ENCODE results near the gene GTSF1L. TPM values are rescaled to one million over a fixed set of nuclear protein-coding genes. Genes with fewer than 3 reads are reported as not detected.
A peak's percentile ranks its signal among the peaks of the same experiment; 100 is the strongest.

The GTSF1L gene
- total and polyA plus RNA-seq, 8 donors: not detected

DNA sequence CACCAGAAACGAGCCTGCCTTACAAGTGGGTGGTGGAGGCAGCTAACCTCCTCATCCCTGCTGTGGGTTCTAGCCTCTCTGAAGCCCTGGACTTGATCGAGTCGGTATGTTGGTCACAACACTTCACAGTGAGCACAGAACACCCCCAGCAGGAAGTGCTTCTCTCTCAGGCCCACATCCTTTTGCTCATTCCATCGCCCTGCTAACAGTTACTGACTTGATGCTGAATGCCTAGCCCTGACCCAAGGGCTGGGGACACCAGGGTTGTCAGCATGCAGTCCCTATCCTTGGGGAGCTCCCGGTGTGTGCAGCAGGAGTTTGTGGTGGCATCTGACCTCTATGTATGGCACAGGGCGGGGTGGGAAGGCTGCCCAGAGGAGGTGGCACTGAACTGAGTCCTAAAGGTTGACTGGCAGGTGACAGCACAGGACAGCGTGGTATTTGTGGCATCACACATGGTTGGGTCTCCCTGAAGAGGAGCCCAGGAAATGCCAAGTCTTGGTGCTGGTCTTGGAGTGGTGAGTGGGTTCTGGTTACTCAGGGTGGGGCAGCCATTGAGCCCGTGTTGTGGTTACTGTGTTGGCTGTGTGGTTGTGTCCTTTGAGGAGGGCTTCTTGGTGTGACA, 26.7 kb downstream of the GTSF1L start:
- H3K4me1 ChIP-seq: no peaks in the 10 kb centered on the region
- DNase-seq (peak in 1 of 4 donors; percentile 42), ATAC-seq (no peak)
- H3K27me3 ChIP-seq: no peaks in the 10 kb centered on the region
- H3K27ac ChIP-seq: no peak overlapping the region
- no peak for TF ChIP-seq CTCF (IDR thresholded peaks at IDR 0.05)
- intact Hi-C loops (cut with DNase I): no loop called here
- H3K9me3 ChIP-seq: no peaks in the 10 kb centered on the region
- H3K36me3 ChIP-seq: no peaks in the 10 kb centered on the region
- H3K4me3 ChIP-seq: no peak overlapping the region

GRCh38 chr20:43695571-43695970, 31.2 kb downstream of the GTSF1L start:
- intact Hi-C loops (cut with DNase I): no loop called here
- no peaks in the 10 kb centered on the region for H3K4me1 ChIP-seq
- no peak for ATAC-seq
- H3K36me3 ChIP-seq: no peaks in the 10 kb centered on the region
- no peaks in the 10 kb centered on the region for H3K27me3 ChIP-seq
- no peak for TF ChIP-seq CTCF (IDR thresholded peaks at IDR 0.05)
- DNase-seq: peak in 1 of 4 donors; percentile 35
- no peak overlapping the region for H3K4me3 ChIP-seq
- no peaks in the 10 kb centered on the region for H3K9me3 ChIP-seq
- no peak overlapping the region for H3K27ac ChIP-seq

GRCh38 chr20:43694763-43695162, 32.0 kb downstream of the GTSF1L start:
- DNase-seq: no peak

GRCh38 chr20:43691928-43692524, 34.8 kb downstream of the GTSF1L start:
- peak; percentile 77 for ATAC-seq
- TF ChIP-seq CTCF (IDR thresholded peaks at IDR 0.05): peak; percentile 30 to 31

More at GRCh38 chr20:43694763-43695162, 32.0 kb downstream of the GTSF1L start:
- H3K27ac ChIP-seq: no peak overlapping the region
- H3K36me3 ChIP-seq: no peaks in the 10 kb centered on the region
- no peaks in the 10 kb centered on the region for H3K9me3 ChIP-seq
- H3K27me3 ChIP-seq: no peaks in the 10 kb centered on the region
- intact Hi-C loops (cut with DNase I): no loop called here
- no peak for TF ChIP-seq CTCF (IDR thresholded peaks at IDR 0.05)
- no peak for ATAC-seq
- no peak overlapping the region for H3K4me3 ChIP-seq
- no peaks in the 10 kb centered on the region for H3K4me1 ChIP-seq

DNA sequence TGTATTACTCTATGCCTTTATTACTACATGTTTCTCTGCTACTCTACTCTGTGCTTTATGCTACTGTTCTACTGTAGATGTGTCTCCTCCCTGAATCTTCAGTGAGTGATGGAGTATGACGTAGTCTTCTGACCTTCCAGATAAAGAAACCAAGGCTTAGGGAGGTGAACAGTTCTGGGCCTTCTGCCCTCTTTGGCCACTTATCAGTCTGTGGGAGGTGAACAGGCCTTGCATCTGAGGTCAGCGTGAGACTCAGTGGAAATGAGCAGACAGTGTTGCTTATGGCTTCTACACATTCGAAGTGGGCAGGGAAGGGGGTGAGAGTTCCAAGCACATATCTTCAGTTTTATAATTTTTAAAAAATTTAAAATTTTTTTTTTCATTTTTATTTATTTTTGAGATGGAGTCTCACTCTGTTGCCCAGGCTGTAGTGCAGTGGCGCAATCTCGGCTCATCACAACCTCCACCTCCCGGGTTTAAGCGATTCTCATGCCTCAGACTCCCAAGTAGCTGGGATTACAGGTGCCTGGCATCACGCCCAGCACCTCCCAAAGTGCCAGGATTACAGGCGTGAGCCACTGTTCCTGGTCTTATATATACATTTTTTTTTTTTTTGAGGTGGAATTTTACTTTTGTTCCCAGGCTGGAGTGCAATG, 35.7 kb downstream of the GTSF1L start:
- H3K4me3 ChIP-seq: no peak overlapping the region
- H3K4me1 ChIP-seq: no peaks in the 10 kb centered on the region
- no peaks in the 10 kb centered on the region for H3K27me3 ChIP-seq
- DNase-seq (peak in 1 of 4 donors; percentile 12), ATAC-seq (no peak)
- H3K9me3 ChIP-seq: no peaks in the 10 kb centered on the region
- H3K27ac ChIP-seq: no peak overlapping the region
- intact Hi-C loops (cut with DNase I): no loop called here
- TF ChIP-seq CTCF (IDR thresholded peaks at IDR 0.05): no peak
- H3K36me3 ChIP-seq: no peaks in the 10 kb centered on the region

More at GRCh38 chr20:43691928-43692524, 34.8 kb downstream of the GTSF1L start:
- Histone ChIP-seq H3K27me3 (no peaks in the 10 kb centered on the region), H3K4me3 (no peak overlapping the region), H3K27ac (no peak overlapping the region), H3K4me1 (no peaks in the 10 kb centered on the region), H3K36me3 (no peaks in the 10 kb centered on the region), H3K9me3 (no peaks in the 10 kb centered on the region)
- DNase-seq: peak in 1 of 4 donors; percentile 13
- intact Hi-C loops (cut with DNase I): no loop called here
